ENCODE data around the gene IL21R.

DNA sequence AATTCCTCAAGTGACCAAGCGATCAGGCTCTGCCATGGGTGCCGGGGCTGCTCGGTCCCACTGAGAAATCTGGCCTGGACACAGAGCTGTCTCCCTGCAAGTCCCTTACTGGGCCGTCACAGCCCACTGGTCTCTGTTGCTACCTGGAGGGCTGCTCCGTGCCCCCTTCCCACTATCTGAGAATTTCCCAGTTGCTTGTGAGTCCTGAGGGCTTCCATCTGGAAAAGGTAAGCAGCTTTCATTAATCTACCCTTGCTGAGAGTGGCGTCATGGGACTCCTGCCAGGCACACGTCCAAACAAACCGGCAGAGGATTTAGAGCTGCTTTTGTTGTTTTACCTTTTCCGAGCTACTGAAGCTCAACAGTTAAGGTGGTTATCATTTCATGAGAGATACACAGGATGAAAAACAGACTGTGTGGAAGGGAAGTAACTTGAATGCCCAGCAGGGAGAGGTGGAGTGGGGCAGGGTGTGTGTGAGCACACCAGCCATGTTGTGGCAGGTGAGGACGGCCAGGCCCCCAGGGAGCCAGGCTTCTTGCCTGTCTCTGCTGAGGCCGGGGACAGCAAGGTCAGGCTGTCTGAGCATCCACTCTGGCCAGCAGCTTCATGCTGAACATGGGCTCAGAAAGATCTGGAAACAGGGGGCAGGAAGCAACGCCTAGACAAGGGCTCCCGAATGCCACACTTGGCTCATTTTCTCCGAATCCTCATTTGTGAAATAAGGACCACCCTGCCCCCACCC lies 97.1 kb downstream of the IL21R start:
- TF ChIP-seq, protein P1, sequence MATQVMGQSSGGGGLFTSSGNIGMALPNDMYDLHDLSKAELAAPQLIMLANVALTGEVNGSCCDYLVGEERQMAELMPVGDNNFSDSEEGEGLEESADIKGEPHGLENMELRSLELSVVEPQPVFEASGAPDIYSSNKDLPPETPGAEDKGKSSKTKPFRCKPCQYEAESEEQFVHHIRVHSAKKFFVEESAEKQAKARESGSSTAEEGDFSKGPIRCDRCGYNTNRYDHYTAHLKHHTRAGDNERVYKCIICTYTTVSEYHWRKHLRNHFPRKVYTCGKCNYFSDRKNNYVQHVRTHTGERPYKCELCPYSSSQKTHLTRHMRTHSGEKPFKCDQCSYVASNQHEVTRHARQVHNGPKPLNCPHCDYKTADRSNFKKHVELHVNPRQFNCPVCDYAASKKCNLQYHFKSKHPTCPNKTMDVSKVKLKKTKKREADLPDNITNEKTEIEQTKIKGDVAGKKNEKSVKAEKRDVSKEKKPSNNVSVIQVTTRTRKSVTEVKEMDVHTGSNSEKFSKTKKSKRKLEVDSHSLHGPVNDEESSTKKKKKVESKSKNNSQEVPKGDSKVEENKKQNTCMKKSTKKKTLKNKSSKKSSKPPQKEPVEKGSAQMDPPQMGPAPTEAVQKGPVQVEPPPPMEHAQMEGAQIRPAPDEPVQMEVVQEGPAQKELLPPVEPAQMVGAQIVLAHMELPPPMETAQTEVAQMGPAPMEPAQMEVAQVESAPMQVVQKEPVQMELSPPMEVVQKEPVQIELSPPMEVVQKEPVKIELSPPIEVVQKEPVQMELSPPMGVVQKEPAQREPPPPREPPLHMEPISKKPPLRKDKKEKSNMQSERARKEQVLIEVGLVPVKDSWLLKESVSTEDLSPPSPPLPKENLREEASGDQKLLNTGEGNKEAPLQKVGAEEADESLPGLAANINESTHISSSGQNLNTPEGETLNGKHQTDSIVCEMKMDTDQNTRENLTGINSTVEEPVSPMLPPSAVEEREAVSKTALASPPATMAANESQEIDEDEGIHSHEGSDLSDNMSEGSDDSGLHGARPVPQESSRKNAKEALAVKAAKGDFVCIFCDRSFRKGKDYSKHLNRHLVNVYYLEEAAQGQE (IDR thresholded peaks at IDR 0.05; ENCODE audit: insufficient read depth in 1 of 2, low read depth in 2 of 2, low read length in 2 of 2), result no peak
- no peak for TF ChIP-seq POLR2AphosphoS5 (IDR thresholded peaks at IDR 0.05; ENCODE audit: low read depth, low read length)
- no peak for TF ChIP-seq TAF1 (IDR thresholded peaks at IDR 0.05; ENCODE audit: borderline replicate concordance, insufficient read depth, low read length)
- TF ChIP-seq SIN3A (IDR thresholded peaks at IDR 0.05; ENCODE audit: borderline replicate concordance, insufficient read depth, low read length), result no peak
- TF ChIP-seq FOXP2 (optimal IDR thresholded peaks at IDR 0.05; ENCODE audit: borderline replicate concordance, extremely low read depth, extremely low read length, insufficient read depth), result no peak

Measured in PFSK-1 (cell line).